H1 (cell line): ENCODE results near the gene STT3B. TPM values are rescaled to one million over a fixed set of nuclear protein-coding genes. Genes with fewer than 3 reads are reported as not detected.

Experiments
- ATF3 ChIP-seq: IDR thresholded peaks from 2 replicates; pipeline ENCODE4 v1.6.1; 2011; ENCODE audit warnings: low read depth, mild to moderate bottlenecking, low read length; ENCODE audit not compliant: insufficient read depth
- POLR2AphosphoS5 ChIP-seq: IDR thresholded peaks from 2 replicates; pipeline ENCODE4 v1.6.1; 2011; ENCODE audit warnings: low read depth, low read length
- SIRT6 ChIP-seq: IDR thresholded peaks from one replicate; pipeline ENCODE4 v1.7.1; 2012; ENCODE audit warnings: low read length, inconsistent platforms
- polyA plus RNA-seq, 7 experiments: library from polyadenylated mRNA; depleted of rRNA in 3 of 7; stranded (reverse) in 5 of 7; unstranded in 2 of 7; fragments of >200 nt in 5 of 7; fragments of 200-250 nt in 2 of 7; gene quantifications; 1 replicate in 5 of 7; 2 replicates in 1 of 7; 4 replicates in 1 of 7; pipeline versions ENCODE4 v1.2.1 to v1.2.3, GENCODE V29; 2011 to 2013; ENCODE audit warnings: missing spikeins in 2 of 7, mixed read lengths in 2 of 7
- total RNA-seq: library from RNA; stranded (reverse); fragmentation: NEBNext Ultra II Directional; extraction: Animal tissue kit (Norgen Biotek cat#: 25700); gene quantifications from 2 replicates; pipeline ENCODE4 v1.2.1, GENCODE V29; 2021

Gene STT3B
- total and polyA plus RNA-seq, 2 of the 8 experiments (the other 6 are each of a cell fraction or from before 2014, with no cell fraction given): 43.5 to 134 TPM

GRCh38 chr3:31645256-31645655, 112.5 kb downstream of the STT3B start (continued):
- TF ChIP-seq ATF3 (no peak), POLR2AphosphoS5 (no peak), SIRT6 (no peak)
